Erythroblast (primary cell): ENCODE data around the gene PDZD8.

Source experiments
- GATA1 ChIP-seq: IDR thresholded peaks from 2 replicates; pipeline ENCODE4 v1.6.1; 2011; ENCODE audit warnings: low read depth, mild to moderate bottlenecking, control low read depth, low read length, moderate library complexity
- POLR2A ChIP-seq: IDR thresholded peaks from 2 replicates; pipeline ENCODE4 v1.6.1; 2011; ENCODE audit warnings: mild to moderate bottlenecking, low read length

DNA sequence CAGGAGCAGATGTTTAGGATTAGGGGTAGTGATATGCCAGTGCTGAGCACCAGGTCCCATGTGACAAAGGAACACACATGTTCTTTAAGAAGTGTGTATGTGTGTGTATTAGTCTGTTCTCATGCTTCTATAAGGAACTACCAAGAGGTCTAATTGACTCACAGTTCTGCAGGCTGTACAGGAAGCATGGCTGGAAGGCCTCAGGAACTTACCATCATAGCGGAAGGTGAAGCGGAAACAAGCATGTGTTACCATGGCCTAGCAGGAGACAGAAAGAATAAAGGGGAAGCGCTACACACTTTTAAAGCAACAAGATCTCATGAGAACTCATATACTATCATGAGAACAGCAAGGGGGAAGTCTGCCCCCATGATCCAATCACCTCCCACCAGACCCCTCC lies 22.8 kb upstream of the PDZD8 start:
- TF ChIP-seq POLR2A: no peak
- no peak for TF ChIP-seq GATA1
